Activated CD8-positive, alpha-beta T cell treated with anti-CD3 and anti-CD28 coated beads for 36 hours (primary cell): Measurements from ENCODE around the gene GEMIN4. TPM values are rescaled to one million over a fixed set of nuclear protein-coding genes. Genes with fewer than 3 reads are reported as not detected.

Experiments
- ATAC-seq: fragments of 200-7000 bp; cut with Tn5 transposase; one replicate; pipeline ENCODE4 v1.10.0; 2021; ENCODE audit warnings: mild to moderate bottlenecking, moderate library complexity
- CTCF ChIA-PET: fragments of 350-600 bp; sonication (Branson Sonifier 250); formaldehyde crosslinking; loops from one replicate; lab custom pipeline; 2021; ENCODE audit warnings: antibody characterized with exemption; lab: Charles Lee
- POLR2A ChIA-PET: fragments of 350-600 bp; sonication (Branson Sonifier 250); formaldehyde crosslinking; loops from one replicate; lab custom pipeline; 2021; ENCODE audit warnings: antibody characterized with exemption; lab: Charles Lee
- DNase-seq: peaks from one replicate; pipeline ENCODE4 v3.0.0-alpha.2; 2020
- H3K27ac Mint-ChIP-seq: one replicate; pipeline ENCODE4 v1.8.0; 2021; ENCODE audit warnings: mild to moderate bottlenecking, mixed read lengths
- H3K27me3 Mint-ChIP-seq: one replicate; pipeline ENCODE4 v1.8.0; 2021; ENCODE audit warnings: mixed read lengths
- H3K36me3 Mint-ChIP-seq: one replicate; pipeline ENCODE4 v1.8.0; 2021; ENCODE audit warnings: low read depth, mixed read lengths
- H3K4me1 Mint-ChIP-seq: one replicate; pipeline ENCODE4 v1.8.0; 2021; ENCODE audit warnings: low read depth, mixed read lengths
- H3K4me3 Mint-ChIP-seq: one replicate; pipeline ENCODE4 v1.8.0; 2021; ENCODE audit warnings: mild to moderate bottlenecking, moderate library complexity, mixed read lengths
- H3K9me3 Mint-ChIP-seq: one replicate; pipeline ENCODE4 v1.8.0; 2021; ENCODE audit warnings: mixed read lengths
- intact Hi-C: fragments of 100-400 bp; cut with micrococcal nuclease; formaldehyde crosslinking; loops from one replicate; pipeline ENCODE4 v1.10.0; 2022
- total RNA-seq, 2 experiments: library from RNA; stranded (reverse); gene quantifications; one replicate each; pipeline ENCODE4 v1.2.3, GENCODE V29; 2021
- TF ChIP-seq, protein P1 (sequence below): fragments of 200-600 bp; IDR thresholded peaks from one replicate; pipeline ENCODE4 v1.8.0; 2022; ENCODE audit warnings: antibody characterized with exemption, mild to moderate bottlenecking

Gene GEMIN4
- total RNA-seq, 2 experiments from 2014 or later, result 52.8 to 55.8 TPM

DNA sequence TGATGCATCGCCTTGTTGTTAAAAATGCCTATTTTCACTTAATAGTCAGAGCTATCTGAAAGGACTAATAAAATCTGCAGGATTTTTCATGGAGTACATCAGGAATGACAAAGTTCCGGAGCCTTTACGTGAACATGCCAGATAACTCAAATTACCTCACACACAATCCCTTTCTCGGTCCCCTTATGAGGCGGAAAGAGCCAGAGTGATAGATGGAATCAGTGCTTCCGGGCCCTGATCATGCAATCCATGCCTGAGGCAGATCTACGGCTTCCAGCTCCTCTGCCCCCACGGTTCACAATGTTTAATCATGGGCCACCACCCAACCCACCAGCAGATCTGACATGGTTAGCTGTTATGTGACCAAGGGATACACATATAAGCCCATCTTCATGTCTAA lies 54.4 kb downstream of the GEMIN4 start:
- peaks cover 21% of the 10 kb centered on the region for H3K36me3 Mint-ChIP-seq
- ATAC-seq (no peak), DNase-seq (no peak)
- ChIA-PET POLR2A (interaction anchor here (0.7 to 1.2 kb wide), 2 partner anchors 10 to 285 kb away, joined by 3 read pairs; no protein-coding TSS in a partner anchor), CTCF (interaction anchor here (1.0 to 12.3 kb wide), 4 partner anchors 9 to 286 kb away, joined by 3 to 162 read pairs (median 4); a partner anchor contains a TSS)
- no peaks in the 10 kb centered on the region for H3K4me1 Mint-ChIP-seq
- H3K27me3 Mint-ChIP-seq, result no peaks in the 10 kb centered on the region
- TF ChIP-seq, protein P1, sequence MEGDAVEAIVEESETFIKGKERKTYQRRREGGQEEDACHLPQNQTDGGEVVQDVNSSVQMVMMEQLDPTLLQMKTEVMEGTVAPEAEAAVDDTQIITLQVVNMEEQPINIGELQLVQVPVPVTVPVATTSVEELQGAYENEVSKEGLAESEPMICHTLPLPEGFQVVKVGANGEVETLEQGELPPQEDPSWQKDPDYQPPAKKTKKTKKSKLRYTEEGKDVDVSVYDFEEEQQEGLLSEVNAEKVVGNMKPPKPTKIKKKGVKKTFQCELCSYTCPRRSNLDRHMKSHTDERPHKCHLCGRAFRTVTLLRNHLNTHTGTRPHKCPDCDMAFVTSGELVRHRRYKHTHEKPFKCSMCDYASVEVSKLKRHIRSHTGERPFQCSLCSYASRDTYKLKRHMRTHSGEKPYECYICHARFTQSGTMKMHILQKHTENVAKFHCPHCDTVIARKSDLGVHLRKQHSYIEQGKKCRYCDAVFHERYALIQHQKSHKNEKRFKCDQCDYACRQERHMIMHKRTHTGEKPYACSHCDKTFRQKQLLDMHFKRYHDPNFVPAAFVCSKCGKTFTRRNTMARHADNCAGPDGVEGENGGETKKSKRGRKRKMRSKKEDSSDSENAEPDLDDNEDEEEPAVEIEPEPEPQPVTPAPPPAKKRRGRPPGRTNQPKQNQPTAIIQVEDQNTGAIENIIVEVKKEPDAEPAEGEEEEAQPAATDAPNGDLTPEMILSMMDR, result no peak
- H3K4me3 Mint-ChIP-seq, result no peak overlapping the region
- H3K9me3 Mint-ChIP-seq, result no peaks in the 10 kb centered on the region
- intact Hi-C loops, result no loop called here
- H3K27ac Mint-ChIP-seq, result no peak overlapping the region

GRCh38 chr17:696369-696768 lies 55.7 kb downstream of the GEMIN4 start:
- H3K4me3 Mint-ChIP-seq, result no peak overlapping the region
- ATAC-seq (no peak), DNase-seq (no peak)
- POLR2A ChIA-PET, result interaction anchor here (1.2 kb wide), 1 partner anchor 9 kb away, joined by 3 read pairs; no protein-coding TSS in a partner anchor
- no peaks in the 10 kb centered on the region for H3K9me3 Mint-ChIP-seq
- no peaks in the 10 kb centered on the region for H3K27me3 Mint-ChIP-seq
- H3K27ac Mint-ChIP-seq, result no peak overlapping the region
- peaks cover 25% of the 10 kb centered on the region for H3K36me3 Mint-ChIP-seq
- CTCF ChIA-PET, result interaction anchor here (12.3 kb wide), 1 partner anchor 285 kb away, joined by 162 read pairs; a partner anchor contains a TSS
- TF ChIP-seq, protein P1, result no peak
- intact Hi-C loops, result no loop called here
- no peaks in the 10 kb centered on the region for H3K4me1 Mint-ChIP-seq

Other genes with a start within 250 kb of the GEMIN4 start
- 10 to 100 TPM; 55.7 to 61.6 TPM for gene VPS53, start 37.4 kb downstream of the GEMIN4 start, total RNA-seq
- 10 to 100 TPM; 30.9 to 34.4 TPM for gene TLCD3A, start 19.7 kb downstream of the GEMIN4 start, total RNA-seq
- 10 to 100 TPM; 47.3 to 55.2 TPM for gene GLOD4, start 30.0 kb upstream of the GEMIN4 start, total RNA-seq
- gene MRM3, start 30.1 kb upstream of the GEMIN4 start, total RNA-seq, result 10 to 100 TPM; 35.5 to 36.2 TPM
- 1 to 10 TPM; 1.2 to 1.4 TPM for gene NXN, start 227.5 kb upstream of the GEMIN4 start, total RNA-seq
- 10 to 100 TPM in 1 of 2 experiments, 1 to 10 TPM in 1; 8.8 to 10.2 TPM for gene TIMM22, start 244.9 kb upstream of the GEMIN4 start, total RNA-seq